Liver (tissue), 9 donors: ENCODE measurements around the gene CDH23. TPM values are rescaled to one million over a fixed set of nuclear protein-coding genes. Genes with fewer than 3 reads are reported as not detected.
A peak's percentile ranks its signal among the peaks of the same experiment; 100 is the strongest.

ENCODE experiments used
- DNase-seq: peaks from one replicate; pipeline ENCODE4 v3.0.0-alpha.2; 2017; ENCODE audit warnings: low spot score
- H3K27ac ChIP-seq, 2 donors: one replicate each; pipeline ENCODE4 v1.7.0; 2013; ENCODE audit warnings: inconsistent platforms in 2 of 2, low read length in 2 of 2, control low read depth in 1 of 2, low read depth in 1 of 2, mild to moderate bottlenecking in 1 of 2
- H3K27me3 ChIP-seq, 4 donors: one replicate each; pipeline versions ENCODE4 v1.6.1 to v1.7.0; 2013; ENCODE audit warnings: low read length in 3 of 4, inconsistent platforms in 1 of 4, mild to moderate bottlenecking in 1 of 4, moderate library complexity in 1 of 4; ENCODE audit not compliant: control insufficient read depth in 4 of 4, insufficient read depth in 4 of 4
- H3K36me3 ChIP-seq, 4 donors: one replicate each; pipeline versions ENCODE4 v1.6.1 to v1.7.0; 2013; ENCODE audit warnings: low read length in 3 of 4, mild to moderate bottlenecking in 3 of 4, low read depth in 1 of 4, moderate library complexity in 1 of 4; ENCODE audit not compliant: control insufficient read depth in 4 of 4, insufficient read depth in 3 of 4
- H3K4me1 ChIP-seq, 4 donors: one replicate each; pipeline versions ENCODE4 v1.6.1 to v1.7.0; 2013; ENCODE audit warnings: low read length in 3 of 4, mild to moderate bottlenecking in 3 of 4, moderate library complexity in 1 of 4; ENCODE audit not compliant: control insufficient read depth in 4 of 4, insufficient read depth in 4 of 4
- H3K4me3 ChIP-seq, 3 donors: one replicate each; pipeline versions ENCODE4 v1.6.1 to v1.7.0; 2013; ENCODE audit warnings: low read length in 3 of 3, control low read depth in 1 of 3, low read depth in 1 of 3, mild to moderate bottlenecking in 1 of 3
- H3K9ac ChIP-seq, 2 donors: one replicate each; pipeline ENCODE4 v1.7.0; 2013; ENCODE audit warnings: low read length in 2 of 2, mild to moderate bottlenecking in 2 of 2, moderate library complexity in 2 of 2, control low read depth in 1 of 2, low read depth in 1 of 2
- H3K9me3 ChIP-seq, 4 donors: one replicate each; pipeline versions ENCODE4 v1.6.1 to v1.7.0; 2013; ENCODE audit warnings: low read length in 3 of 4; ENCODE audit not compliant: control insufficient read depth in 4 of 4
- EGR1 ChIP-seq, 2 donors: IDR thresholded peaks; 2 replicates each; pipeline ENCODE4 v1.6.1; 2016 to 2018; ENCODE audit warnings: antibody characterized with exemption in 2 of 2, low read depth in 2 of 2
- FOXA2 ChIP-seq: IDR thresholded peaks from 2 replicates; pipeline ENCODE4 v1.6.1; 2016; ENCODE audit warnings: antibody characterized with exemption
- GABPA ChIP-seq, 2 donors: IDR thresholded peaks in 1 of 2; conservative IDR thresholded peaks in 1 of 2; 2 replicates each; pipeline ENCODE4 v1.6.1; 2016; ENCODE audit warnings: antibody characterized with exemption in 2 of 2, mild to moderate bottlenecking in 1 of 2, moderate library complexity in 1 of 2
- HNF4A ChIP-seq, 2 donors: conservative IDR thresholded peaks; 2 replicates each; pipeline ENCODE4 v1.6.1; 2016; ENCODE audit warnings: antibody characterized with exemption in 2 of 2, mild to moderate bottlenecking in 2 of 2
- HNF4G ChIP-seq: IDR thresholded peaks from 2 replicates; pipeline ENCODE4 v1.6.1; 2016; ENCODE audit warnings: antibody characterized with exemption
- JUND ChIP-seq, 2 donors: IDR thresholded peaks; 2 replicates each; pipeline ENCODE4 v1.6.1; 2016; ENCODE audit warnings: antibody characterized with exemption in 2 of 2
- NR2F2 ChIP-seq: IDR thresholded peaks from 2 replicates; pipeline ENCODE4 v1.6.1; 2016; ENCODE audit warnings: antibody characterized with exemption
- RAD21 ChIP-seq, 2 donors: IDR thresholded peaks; 2 replicates each; pipeline ENCODE4 v1.6.1; 2016; ENCODE audit warnings: antibody characterized with exemption in 2 of 2, mild to moderate bottlenecking in 2 of 2
- RXRA ChIP-seq, 2 donors: IDR thresholded peaks; 2 replicates each; pipeline ENCODE4 v1.6.1; 2017 to 2018; ENCODE audit warnings: antibody characterized with exemption in 2 of 2, mild to moderate bottlenecking in 1 of 2
- SP1 ChIP-seq: IDR thresholded peaks from 2 replicates; pipeline ENCODE4 v1.6.1; 2018; ENCODE audit warnings: antibody characterized with exemption, mild to moderate bottlenecking
- TAF1 ChIP-seq: conservative IDR thresholded peaks from 2 replicates; pipeline ENCODE4 v1.6.1; 2016; ENCODE audit warnings: antibody characterized with exemption, mild to moderate bottlenecking
- YY1 ChIP-seq: IDR thresholded peaks from 2 replicates; pipeline ENCODE4 v1.6.1; 2016; ENCODE audit warnings: antibody characterized with exemption, mild to moderate bottlenecking
- WGBS: extraction: QIAGEN DNeasy Blood & Tissue Kit; methylation state at CpG from one replicate; pipeline ENCODE4 v1.1.7; 2013; 5-methylcytosine and 5-hydroxymethylcytosine counted together
- polyA plus RNA-seq, 2 donors: library from polyadenylated mRNA; stranded (reverse) in 1 of 2; unstranded in 1 of 2; fragments of 200-250 nt in 1 of 2; fragments of >200 nt in 1 of 2; fragmentation: Nextera tagmentation in 1 of 2; extraction: Ambion mirVana in 1 of 2; gene quantifications; one replicate each; pipeline versions ENCODE4 v1.2.1 to v1.2.3, GENCODE V29; 2013 to 2015
- total RNA-seq, 2 donors: library from RNA; depleted of rRNA; stranded (reverse); fragments of >200 nt; gene quantifications; one replicate each; pipeline ENCODE4 v1.2.3, GENCODE V29; 2014
- TF ChIP-seq, protein P1 (sequence below): fragments of 150-350 bp; IDR thresholded peaks from 2 replicates; pipeline ENCODE4 v1.5.1; 2017; ENCODE audit warnings: improper control_type of control experiment, low read depth, low read length; ENCODE audit not compliant: missing input control
- TF ChIP-seq, protein P2 (sequence below): IDR thresholded peaks from 2 replicates; pipeline ENCODE4 v1.6.1; 2016; ENCODE audit warnings: antibody characterized with exemption
- TF ChIP-seq, protein P3 (sequence below): IDR thresholded peaks from 2 replicates; pipeline ENCODE4 v1.6.1; 2016; ENCODE audit warnings: antibody characterized with exemption
- TF ChIP-seq, protein P4 (sequence below): IDR thresholded peaks from 2 replicates; pipeline ENCODE4 v1.6.1; 2016; ENCODE audit warnings: antibody characterized with exemption, mild to moderate bottlenecking
- donor health status: healthy.
- donor health status: healthy.
- donor health status: healthy.
- donor health status: healthy.
- donor health status: healthy.

The CDH23 gene
- total and polyA plus RNA-seq, 4 donors: 1.5 to 4.7 (median 3.4) TPM

DNA sequence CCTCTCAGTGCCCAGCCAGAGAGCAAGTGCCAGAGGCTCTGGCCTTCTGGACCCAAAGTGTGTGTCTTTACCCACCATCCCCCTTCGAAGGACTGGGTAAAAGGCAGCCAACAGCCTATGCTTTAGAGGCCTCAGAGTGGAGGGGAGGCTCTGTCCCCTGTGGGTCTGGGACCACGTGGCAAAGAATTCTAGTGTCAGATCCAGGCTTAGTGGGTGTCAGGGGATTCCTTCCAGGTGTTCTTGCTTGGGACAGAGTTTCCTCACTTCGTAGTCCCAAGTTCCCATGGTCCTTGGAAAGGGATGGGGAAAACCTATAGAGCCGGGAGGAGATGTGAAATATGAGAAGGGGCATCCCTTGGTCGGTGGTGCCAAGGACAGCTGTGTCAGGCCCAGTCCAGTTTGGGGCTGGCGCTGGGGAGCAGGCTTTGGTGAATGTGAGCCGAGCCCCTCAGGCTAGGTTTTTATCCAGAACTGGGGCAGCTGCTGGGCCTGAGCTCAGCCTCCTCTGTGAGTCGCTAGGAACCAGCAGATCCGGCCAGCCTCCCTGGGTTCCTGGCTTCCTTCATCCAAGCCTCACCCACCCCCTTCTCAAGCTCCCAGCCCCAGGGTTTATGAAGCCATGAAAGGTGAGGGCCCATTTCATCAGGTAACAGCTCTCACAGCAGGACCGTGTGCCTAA is 251.7 kb downstream of the CDH23 start:
- H3K9me3 ChIP-seq: no peaks in the 10 kb centered on the region
- no peak overlapping the region for H3K27ac ChIP-seq
- peaks cover 0 to 2% (median 0%) of the 10 kb centered on the region in 4 donors for H3K36me3 ChIP-seq
- H3K9ac ChIP-seq: no peak overlapping the region
- no peak overlapping the region for H3K4me3 ChIP-seq
- no peak for DNase-seq
- peaks cover 6 to 19% (median 14%) of the 10 kb centered on the region in 4 donors for H3K4me1 ChIP-seq
- no peak for TF ChIP-seq FOXA2
- TF ChIP-seq TAF1: no peak
- no peak for TF ChIP-seq RXRA (IDR thresholded peaks at IDR 0.05)
- TF ChIP-seq RAD21 (IDR thresholded peaks at IDR 0.05): no peak
- TF ChIP-seq, protein P1, sequence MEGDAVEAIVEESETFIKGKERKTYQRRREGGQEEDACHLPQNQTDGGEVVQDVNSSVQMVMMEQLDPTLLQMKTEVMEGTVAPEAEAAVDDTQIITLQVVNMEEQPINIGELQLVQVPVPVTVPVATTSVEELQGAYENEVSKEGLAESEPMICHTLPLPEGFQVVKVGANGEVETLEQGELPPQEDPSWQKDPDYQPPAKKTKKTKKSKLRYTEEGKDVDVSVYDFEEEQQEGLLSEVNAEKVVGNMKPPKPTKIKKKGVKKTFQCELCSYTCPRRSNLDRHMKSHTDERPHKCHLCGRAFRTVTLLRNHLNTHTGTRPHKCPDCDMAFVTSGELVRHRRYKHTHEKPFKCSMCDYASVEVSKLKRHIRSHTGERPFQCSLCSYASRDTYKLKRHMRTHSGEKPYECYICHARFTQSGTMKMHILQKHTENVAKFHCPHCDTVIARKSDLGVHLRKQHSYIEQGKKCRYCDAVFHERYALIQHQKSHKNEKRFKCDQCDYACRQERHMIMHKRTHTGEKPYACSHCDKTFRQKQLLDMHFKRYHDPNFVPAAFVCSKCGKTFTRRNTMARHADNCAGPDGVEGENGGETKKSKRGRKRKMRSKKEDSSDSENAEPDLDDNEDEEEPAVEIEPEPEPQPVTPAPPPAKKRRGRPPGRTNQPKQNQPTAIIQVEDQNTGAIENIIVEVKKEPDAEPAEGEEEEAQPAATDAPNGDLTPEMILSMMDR: no peak
- no peak for TF ChIP-seq HNF4G
- TF ChIP-seq HNF4A (conservative IDR thresholded peaks at IDR 0.05): no peak
- no peak for TF ChIP-seq SP1
- no peak for TF ChIP-seq GABPA (IDR thresholded peaks at IDR 0.05 in 1 of 2, conservative IDR thresholded peaks at IDR 0.05 in 1 of 2)
- no peaks in the 10 kb centered on the region for H3K27me3 ChIP-seq
- 86% methylated on average over 10 of the region's 10 CpGs for WGBS

DNA sequence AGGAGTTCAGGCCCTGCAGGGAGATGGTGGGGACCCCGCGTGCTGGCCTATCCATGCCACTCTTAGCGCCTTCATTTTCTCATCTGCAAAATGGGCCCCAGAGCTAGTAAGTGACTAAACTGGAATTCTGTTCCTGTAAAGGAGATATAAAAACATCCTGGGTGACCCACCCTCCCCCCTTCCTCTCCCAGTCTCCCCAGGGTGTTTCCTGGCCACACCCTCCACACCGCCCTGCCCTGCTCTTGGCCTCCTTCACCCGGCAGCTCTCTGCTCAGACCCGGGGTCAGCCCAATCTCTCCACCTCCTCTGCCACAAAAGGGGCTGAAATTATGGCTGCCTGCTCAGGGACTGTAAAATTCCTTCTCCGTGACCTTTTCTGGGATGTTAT is 252.2 kb downstream of the CDH23 start:
- no peak overlapping the region for H3K4me3 ChIP-seq
- H3K27me3 ChIP-seq: no peaks in the 10 kb centered on the region
- DNase-seq: peak; percentile 60
- 79% methylated on average over 7 of the region's 7 CpGs for WGBS
- H3K9ac ChIP-seq: no peak overlapping the region
- no peak overlapping the region for H3K27ac ChIP-seq
- H3K4me1 ChIP-seq: peaks cover 5 to 15% (median 12%) of the 10 kb centered on the region in 4 donors
- TF ChIP-seq, protein P2, sequence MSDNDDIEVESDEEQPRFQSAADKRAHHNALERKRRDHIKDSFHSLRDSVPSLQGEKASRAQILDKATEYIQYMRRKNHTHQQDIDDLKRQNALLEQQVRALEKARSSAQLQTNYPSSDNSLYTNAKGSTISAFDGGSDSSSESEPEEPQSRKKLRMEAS: no peak
- TF ChIP-seq, protein P3, sequence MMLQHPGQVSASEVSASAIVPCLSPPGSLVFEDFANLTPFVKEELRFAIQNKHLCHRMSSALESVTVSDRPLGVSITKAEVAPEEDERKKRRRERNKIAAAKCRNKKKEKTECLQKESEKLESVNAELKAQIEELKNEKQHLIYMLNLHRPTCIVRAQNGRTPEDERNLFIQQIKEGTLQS: no peak
- no peak for TF ChIP-seq SP1
- TF ChIP-seq TAF1: no peak
- TF ChIP-seq, protein P1: no peak
- TF ChIP-seq HNF4A (conservative IDR thresholded peaks at IDR 0.05): no peak
- TF ChIP-seq RXRA (IDR thresholded peaks at IDR 0.05): no peak
- TF ChIP-seq RAD21 (IDR thresholded peaks at IDR 0.05): no peak
- H3K36me3 ChIP-seq: peaks cover 0 to 2% (median 0%) of the 10 kb centered on the region in 4 donors
- no peaks in the 10 kb centered on the region for H3K9me3 ChIP-seq

DNA sequence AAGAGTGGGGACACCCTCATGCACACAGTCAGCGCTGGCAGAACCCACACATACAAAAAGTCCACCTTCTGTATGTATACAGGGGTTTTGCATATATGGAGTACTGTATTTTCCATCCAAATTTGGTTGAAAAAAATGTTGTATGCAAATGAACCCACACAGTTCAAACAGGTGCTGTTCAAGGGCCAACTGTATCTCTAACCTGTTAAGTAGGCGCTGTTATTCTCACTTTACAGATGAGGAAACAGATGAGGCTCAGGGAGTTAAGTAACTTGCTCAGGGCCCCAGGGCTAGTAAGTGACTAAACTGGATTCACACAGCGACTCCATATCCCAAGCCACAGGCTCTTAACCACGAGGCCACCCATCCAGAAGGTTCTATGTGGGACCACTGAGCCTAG is 252.9 kb downstream of the CDH23 start:
- Histone ChIP-seq H3K36me3 (peaks cover 0 to 2% (median 0%) of the 10 kb centered on the region in 4 donors), H3K9me3 (no peaks in the 10 kb centered on the region), H3K9ac (no peak overlapping the region), H3K4me1 (peaks cover under 1 to 8% (median 5%) of the 10 kb centered on the region in 4 donors), H3K27me3 (no peaks in the 10 kb centered on the region), H3K4me3 (no peak overlapping the region), H3K27ac (no peak overlapping the region)
- 88% methylated on average over 4 of the region's 4 CpGs for WGBS
- TF ChIP-seq HNF4G (no peak), HNF4A (conservative IDR thresholded peaks at IDR 0.05) (no peak), JUND (IDR thresholded peaks at IDR 0.05) (no peak), NR2F2 (no peak), FOXA2 (no peak), YY1 (no peak), EGR1 (IDR thresholded peaks at IDR 0.05; ENCODE audit: low read depth in 2 of 2) (no peak)
- TF ChIP-seq, protein P2: no peak
- TF ChIP-seq, protein P4, sequence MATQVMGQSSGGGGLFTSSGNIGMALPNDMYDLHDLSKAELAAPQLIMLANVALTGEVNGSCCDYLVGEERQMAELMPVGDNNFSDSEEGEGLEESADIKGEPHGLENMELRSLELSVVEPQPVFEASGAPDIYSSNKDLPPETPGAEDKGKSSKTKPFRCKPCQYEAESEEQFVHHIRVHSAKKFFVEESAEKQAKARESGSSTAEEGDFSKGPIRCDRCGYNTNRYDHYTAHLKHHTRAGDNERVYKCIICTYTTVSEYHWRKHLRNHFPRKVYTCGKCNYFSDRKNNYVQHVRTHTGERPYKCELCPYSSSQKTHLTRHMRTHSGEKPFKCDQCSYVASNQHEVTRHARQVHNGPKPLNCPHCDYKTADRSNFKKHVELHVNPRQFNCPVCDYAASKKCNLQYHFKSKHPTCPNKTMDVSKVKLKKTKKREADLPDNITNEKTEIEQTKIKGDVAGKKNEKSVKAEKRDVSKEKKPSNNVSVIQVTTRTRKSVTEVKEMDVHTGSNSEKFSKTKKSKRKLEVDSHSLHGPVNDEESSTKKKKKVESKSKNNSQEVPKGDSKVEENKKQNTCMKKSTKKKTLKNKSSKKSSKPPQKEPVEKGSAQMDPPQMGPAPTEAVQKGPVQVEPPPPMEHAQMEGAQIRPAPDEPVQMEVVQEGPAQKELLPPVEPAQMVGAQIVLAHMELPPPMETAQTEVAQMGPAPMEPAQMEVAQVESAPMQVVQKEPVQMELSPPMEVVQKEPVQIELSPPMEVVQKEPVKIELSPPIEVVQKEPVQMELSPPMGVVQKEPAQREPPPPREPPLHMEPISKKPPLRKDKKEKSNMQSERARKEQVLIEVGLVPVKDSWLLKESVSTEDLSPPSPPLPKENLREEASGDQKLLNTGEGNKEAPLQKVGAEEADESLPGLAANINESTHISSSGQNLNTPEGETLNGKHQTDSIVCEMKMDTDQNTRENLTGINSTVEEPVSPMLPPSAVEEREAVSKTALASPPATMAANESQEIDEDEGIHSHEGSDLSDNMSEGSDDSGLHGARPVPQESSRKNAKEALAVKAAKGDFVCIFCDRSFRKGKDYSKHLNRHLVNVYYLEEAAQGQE: no peak
- TF ChIP-seq, protein P3: no peak
- no peak for DNase-seq
